ENCODE measurements around the gene POLR2B.

The POLR2B gene

DNA sequence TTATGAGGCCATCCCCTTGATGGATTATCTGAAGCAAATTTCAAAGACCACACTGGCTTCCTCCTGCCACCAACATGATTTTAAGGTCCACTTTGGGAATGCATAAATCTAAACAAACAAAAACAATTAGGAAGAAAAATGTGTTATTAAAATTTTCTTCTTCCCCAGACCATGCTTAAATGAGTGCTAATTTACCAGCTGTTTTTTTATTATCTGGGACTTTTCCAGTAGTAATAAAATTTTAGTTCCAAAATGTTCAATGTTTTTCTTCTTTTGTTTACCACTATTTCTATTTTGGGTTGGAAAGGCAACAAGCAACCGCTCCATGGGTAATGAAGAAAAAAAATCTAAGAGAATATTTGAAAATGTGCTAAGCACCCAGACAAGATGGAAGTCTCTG lies 62.3 kb downstream of the POLR2B start:
- H3K79me2 ChIP-seq (ENCODE audit: control insufficient read depth, insufficient read depth, low read length), result no peaks in the 10 kb centered on the region
- H3K27me3 ChIP-seq (ENCODE audit: insufficient read depth, low read length, poor library complexity), result no peaks in the 10 kb centered on the region
- DNase-seq, result no peak
- no peak overlapping the region for H4K8ac ChIP-seq (ENCODE audit: low read depth, low read length)
- H3K23ac ChIP-seq (ENCODE audit: low read length), result no peak overlapping the region
- H3K9ac ChIP-seq (ENCODE audit: low read length), result no peak overlapping the region
- no peaks in the 10 kb centered on the region for H3K4me1 ChIP-seq (ENCODE audit: control insufficient read depth, low read depth, low read length)
- no peak overlapping the region for H3K27ac ChIP-seq (ENCODE audit: low read depth, low read length)
- H3K4me3 ChIP-seq (ENCODE audit: low read length), result no peak overlapping the region
- H3K4ac ChIP-seq (ENCODE audit: low read depth, low read length), result no peak overlapping the region
- H2BK120ac ChIP-seq (ENCODE audit: low read depth, low read length), result no peak overlapping the region
- H2BK15ac ChIP-seq (replicated peaks; ENCODE audit: low read depth), result no peak overlapping the region
- no CpG with 5 or more reads among the region's 1 CpG for WGBS (ENCODE audit: extremely low coverage, insufficient coverage, low lambda C conversion rate)
- no peak overlapping the region for H2AK5ac ChIP-seq (ENCODE audit: low read length)
- H3K4me2 ChIP-seq (ENCODE audit: low read length), result no peak overlapping the region
- no peak overlapping the region for H2BK5ac ChIP-seq (ENCODE audit: low read length)
- no peak overlapping the region for H4K5ac ChIP-seq (ENCODE audit: low read length)
- H3K18ac ChIP-seq (ENCODE audit: low read length), result no peak overlapping the region
- H3K79me1 ChIP-seq (ENCODE audit: low read length), result no peaks in the 10 kb centered on the region
- no peaks in the 10 kb centered on the region for H3K36me3 ChIP-seq (ENCODE audit: control insufficient read depth, insufficient read depth, low read length)
- H3K56ac ChIP-seq (ENCODE audit: low read length), result no peak overlapping the region

DNA sequence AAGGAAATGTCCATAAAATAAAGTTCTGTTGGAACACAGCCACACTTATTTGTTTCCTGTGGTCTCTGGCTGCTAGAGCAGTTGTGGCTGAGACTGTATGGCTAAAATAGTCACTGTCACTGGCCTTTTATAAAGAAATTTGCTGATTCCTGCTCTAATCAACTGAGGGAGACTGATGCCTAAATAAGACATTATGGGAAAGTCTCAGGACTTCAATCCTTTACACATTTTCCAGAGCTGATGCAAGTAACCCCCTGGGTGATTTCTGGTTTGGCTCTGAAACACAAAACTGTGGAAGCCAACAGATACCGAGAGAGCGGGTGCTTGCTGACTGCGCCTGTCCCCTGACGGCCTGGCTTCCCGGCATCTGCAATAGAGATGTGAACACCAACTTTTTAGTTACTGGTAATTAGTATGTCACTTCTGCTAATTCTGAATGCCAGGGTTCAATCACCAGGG lies 64.0 kb downstream of the POLR2B start:
- no CpG with 5 or more reads among the region's 5 CpGs for WGBS (ENCODE audit: extremely low coverage, insufficient coverage, low lambda C conversion rate)
- no peak overlapping the region for H3K18ac ChIP-seq (ENCODE audit: low read length)
- H2BK120ac ChIP-seq (ENCODE audit: low read depth, low read length), result no peak overlapping the region
- H2BK15ac ChIP-seq (replicated peaks; ENCODE audit: low read depth), result no peak overlapping the region
- H4K8ac ChIP-seq (ENCODE audit: low read depth, low read length), result no peak overlapping the region
- no peaks in the 10 kb centered on the region for H3K4me1 ChIP-seq (ENCODE audit: control insufficient read depth, low read depth, low read length)
- no peak overlapping the region for H3K4me2 ChIP-seq (ENCODE audit: low read length)
- H3K79me2 ChIP-seq (ENCODE audit: control insufficient read depth, insufficient read depth, low read length), result no peaks in the 10 kb centered on the region
- H2AK5ac ChIP-seq (ENCODE audit: low read length), result no peak overlapping the region
- H3K27ac ChIP-seq (ENCODE audit: low read depth, low read length), result no peak overlapping the region
- no peak overlapping the region for H3K9ac ChIP-seq (ENCODE audit: low read length)
- no peak overlapping the region for H3K4ac ChIP-seq (ENCODE audit: low read depth, low read length)
- no peak overlapping the region for H3K56ac ChIP-seq (ENCODE audit: low read length)
- no peaks in the 10 kb centered on the region for H3K36me3 ChIP-seq (ENCODE audit: control insufficient read depth, insufficient read depth, low read length)
- H4K5ac ChIP-seq (ENCODE audit: low read length), result no peak overlapping the region
- H3K4me3 ChIP-seq (ENCODE audit: low read length), result no peak overlapping the region
- no peaks in the 10 kb centered on the region for H3K79me1 ChIP-seq (ENCODE audit: low read length)
- H3K23ac ChIP-seq (ENCODE audit: low read length), result no peak overlapping the region
- no peaks in the 10 kb centered on the region for H3K27me3 ChIP-seq (ENCODE audit: insufficient read depth, low read length, poor library complexity)
- no peak for DNase-seq
- H2BK5ac ChIP-seq (ENCODE audit: low read length), result no peak overlapping the region

- H3K56ac ChIP-seq (ENCODE audit: low read length), result no peak overlapping the region
- no peak overlapping the region for H3K23ac ChIP-seq (ENCODE audit: low read length)
- H2AK5ac ChIP-seq (ENCODE audit: low read length), result no peak overlapping the region
- H3K27ac ChIP-seq (ENCODE audit: low read depth, low read length), result no peak overlapping the region
- H3K4me3 ChIP-seq (ENCODE audit: low read length), result no peak overlapping the region
- no CpG with 5 or more reads among the region's 6 CpGs for WGBS (ENCODE audit: extremely low coverage, insufficient coverage, low lambda C conversion rate)
- no peak overlapping the region for H3K18ac ChIP-seq (ENCODE audit: low read length)
- no peak for DNase-seq
- no peak overlapping the region for H3K9ac ChIP-seq (ENCODE audit: low read length)
- no peak overlapping the region for H3K4me2 ChIP-seq (ENCODE audit: low read length)
- H3K79me1 ChIP-seq (ENCODE audit: low read length), result no peaks in the 10 kb centered on the region
- H3K4ac ChIP-seq (ENCODE audit: low read depth, low read length), result peak overlapping the region; percentile 49
- H3K27me3 ChIP-seq (ENCODE audit: insufficient read depth, low read length, poor library complexity), result no peaks in the 10 kb centered on the region
- no peaks in the 10 kb centered on the region for H3K36me3 ChIP-seq (ENCODE audit: control insufficient read depth, insufficient read depth, low read length)
- H2BK5ac ChIP-seq (ENCODE audit: low read length), result no peak overlapping the region
- no peak overlapping the region for H4K5ac ChIP-seq (ENCODE audit: low read length)
- peak overlapping the region; percentile 56 for H2BK120ac ChIP-seq (ENCODE audit: low read depth, low read length)
- no peaks in the 10 kb centered on the region for H3K79me2 ChIP-seq (ENCODE audit: control insufficient read depth, insufficient read depth, low read length)
- H2BK15ac ChIP-seq (replicated peaks; ENCODE audit: low read depth), result no peak overlapping the region
- peak overlapping the region; percentile 65 for H4K8ac ChIP-seq (ENCODE audit: low read depth, low read length)
- H3K4me1 ChIP-seq (ENCODE audit: control insufficient read depth, low read depth, low read length), result no peaks in the 10 kb centered on the region
Observed at GRCh38 chr4:57043347-57044251, 64.9 kb downstream of the POLR2B start.

GRCh38 chr4:57044279-57044678 lies 65.6 kb downstream of the POLR2B start:
- Histone ChIP-seq H4K8ac (ENCODE audit: low read depth, low read length) (no peak overlapping the region), H3K79me2 (ENCODE audit: control insufficient read depth, insufficient read depth, low read length) (no peaks in the 10 kb centered on the region), H2BK120ac (ENCODE audit: low read depth, low read length) (no peak overlapping the region), H3K4me1 (ENCODE audit: control insufficient read depth, low read depth, low read length) (no peaks in the 10 kb centered on the region), H3K27me3 (ENCODE audit: insufficient read depth, low read length, poor library complexity) (no peaks in the 10 kb centered on the region), H3K79me1 (ENCODE audit: low read length) (no peaks in the 10 kb centered on the region), H3K4me3 (ENCODE audit: low read length) (no peak overlapping the region), H3K36me3 (ENCODE audit: control insufficient read depth, insufficient read depth, low read length) (no peaks in the 10 kb centered on the region), H3K9ac (ENCODE audit: low read length) (no peak overlapping the region), H4K5ac (ENCODE audit: low read length) (no peak overlapping the region), H3K56ac (ENCODE audit: low read length) (no peak overlapping the region), H3K18ac (ENCODE audit: low read length) (no peak overlapping the region), H3K4ac (ENCODE audit: low read depth, low read length) (no peak overlapping the region), H3K23ac (ENCODE audit: low read length) (no peak overlapping the region), H2BK5ac (ENCODE audit: low read length) (no peak overlapping the region), H3K27ac (ENCODE audit: low read depth, low read length) (no peak overlapping the region), H2BK15ac (replicated peaks; ENCODE audit: low read depth) (no peak overlapping the region), H2AK5ac (ENCODE audit: low read length) (no peak overlapping the region), H3K4me2 (ENCODE audit: low read length) (no peak overlapping the region)
- no CpG with 5 or more reads among the region's 1 CpG for WGBS (ENCODE audit: extremely low coverage, insufficient coverage, low lambda C conversion rate)
- no peak for DNase-seq

GRCh38 chr4:57044996-57045395 lies 66.3 kb downstream of the POLR2B start:
- Histone ChIP-seq H2BK5ac (ENCODE audit: low read length) (no peak overlapping the region), H3K4me3 (ENCODE audit: low read length) (no peak overlapping the region), H3K27me3 (ENCODE audit: insufficient read depth, low read length, poor library complexity) (no peaks in the 10 kb centered on the region), H3K79me2 (ENCODE audit: control insufficient read depth, insufficient read depth, low read length) (no peaks in the 10 kb centered on the region), H3K79me1 (ENCODE audit: low read length) (no peaks in the 10 kb centered on the region), H4K8ac (ENCODE audit: low read depth, low read length) (no peak overlapping the region), H2AK5ac (ENCODE audit: low read length) (no peak overlapping the region), H3K4me1 (ENCODE audit: control insufficient read depth, low read depth, low read length) (no peaks in the 10 kb centered on the region), H3K27ac (ENCODE audit: low read depth, low read length) (no peak overlapping the region), H2BK15ac (replicated peaks; ENCODE audit: low read depth) (no peak overlapping the region), H3K56ac (ENCODE audit: low read length) (no peak overlapping the region), H3K36me3 (ENCODE audit: control insufficient read depth, insufficient read depth, low read length) (no peaks in the 10 kb centered on the region), H3K4me2 (ENCODE audit: low read length) (no peak overlapping the region), H3K18ac (ENCODE audit: low read length) (no peak overlapping the region), H3K4ac (ENCODE audit: low read depth, low read length) (no peak overlapping the region), H3K23ac (ENCODE audit: low read length) (no peak overlapping the region), H4K5ac (ENCODE audit: low read length) (no peak overlapping the region), H2BK120ac (ENCODE audit: low read depth, low read length) (no peak overlapping the region), H3K9ac (ENCODE audit: low read length) (no peak overlapping the region)
- DNase-seq, result no peak
- WGBS (ENCODE audit: extremely low coverage, insufficient coverage, low lambda C conversion rate), result no CpG with 5 or more reads among the region's 1 CpG

All from mesendoderm (in vitro differentiated cells).